NCI-H187 treated with DMSO at 0.1 percent for 48 hours (cell line): ENCODE measurements around the gene MANEAL.

Experiments used
- DNase-seq: peaks from one replicate; lab custom pipeline; 2025; lab: John Stamatoyannopoulos, UW

Gene MANEAL

GRCh38 chr1:37828410-37829074, 34.9 kb downstream of the MANEAL start:
- DNase-seq: no peak

GRCh38 chr1:37831109-37831508, 37.5 kb downstream of the MANEAL start:
- no peak for DNase-seq

- no peak for DNase-seq
Measured at GRCh38 chr1:37831809-37832208, 38.2 kb downstream of the MANEAL start.

- no peak for DNase-seq
Measured at GRCh38 chr1:37836788-37837187, 43.1 kb downstream of the MANEAL start.

GRCh38 chr1:37839676-37840075, 46.0 kb downstream of the MANEAL start:
- DNase-seq: no peak

- no peak for DNase-seq
Measured at GRCh38 chr1:37840711-37841110, 47.1 kb downstream of the MANEAL start.

GRCh38 chr1:37841652-37842051, 48.0 kb downstream of the MANEAL start:
- DNase-seq: no peak

- no peak for DNase-seq
Measured at GRCh38 chr1:37844536-37844935, 50.9 kb downstream of the MANEAL start.

- DNase-seq: no peak
Measured at GRCh38 chr1:37845049-37845646, 51.5 kb downstream of the MANEAL start.

GRCh38 chr1:37845786-37846185, 52.1 kb downstream of the MANEAL start:
- DNase-seq: no peak

- no peak for DNase-seq
Measured at GRCh38 chr1:37846647-37847339, 53.1 kb downstream of the MANEAL start.

- DNase-seq: no peak
Measured at GRCh38 chr1:37849480-37849879, 55.8 kb downstream of the MANEAL start.

- no peak for DNase-seq
Measured at GRCh38 chr1:37850352-37850955, 56.8 kb downstream of the MANEAL start.
